Stimulated activated CD4-positive, alpha-beta T cell treated with anti-CD3 and anti-CD28 coated beads, Interleukin-12 subunit alpha, Interleukin-12 subunit beta, amount 100 ng/mL, for 4 hours (primary cell): Measurements from ENCODE around the gene HDDC2.

Experiments used
- DNase-seq: peaks from one replicate; pipeline ENCODE4 v3.0.0-alpha.2; 2020

HDDC2 gene, protein sequence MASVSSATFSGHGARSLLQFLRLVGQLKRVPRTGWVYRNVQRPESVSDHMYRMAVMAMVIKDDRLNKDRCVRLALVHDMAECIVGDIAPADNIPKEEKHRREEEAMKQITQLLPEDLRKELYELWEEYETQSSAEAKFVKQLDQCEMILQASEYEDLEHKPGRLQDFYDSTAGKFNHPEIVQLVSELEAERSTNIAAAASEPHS

GRCh38 chr6:125301435-125302391 is at the start of gene HDDC2:
TSS of gene HDDC2 (minus strand) at chr6:125301967. CDS start at chr6:125301932, 35 bp downstream.
- peak; percentile 60 for DNase-seq

DNA sequence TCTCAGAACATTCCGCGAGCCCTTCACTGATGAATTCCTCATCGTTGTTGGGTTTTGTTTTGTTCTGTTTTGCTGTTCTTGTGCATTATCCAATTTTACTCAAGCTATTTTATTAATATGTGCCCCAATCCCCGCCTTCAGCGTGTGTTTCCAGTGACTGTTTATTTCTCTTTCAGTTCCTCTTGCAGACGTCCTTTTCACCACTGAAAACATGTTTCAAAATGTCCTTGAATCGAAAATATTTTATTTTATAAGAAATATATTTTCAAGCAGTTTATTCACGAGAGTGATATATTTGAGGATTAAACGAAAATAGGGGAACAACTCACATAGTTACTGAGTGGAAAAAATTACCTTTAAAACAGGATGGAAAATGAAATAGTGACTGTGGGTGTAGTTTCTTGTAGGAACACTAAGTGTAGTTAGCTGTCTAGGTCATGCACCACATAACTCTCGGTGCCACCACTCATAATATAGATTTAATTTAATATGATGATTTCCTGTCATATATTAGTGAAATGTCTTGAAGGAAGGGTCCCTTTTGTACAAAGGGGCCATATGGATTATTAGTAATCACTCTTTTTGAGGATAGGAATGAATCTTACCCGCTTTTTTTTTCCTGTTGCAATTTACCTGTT is 45.3 kb upstream of the HDDC2 start:
- DNase-seq = no peak

DNA sequence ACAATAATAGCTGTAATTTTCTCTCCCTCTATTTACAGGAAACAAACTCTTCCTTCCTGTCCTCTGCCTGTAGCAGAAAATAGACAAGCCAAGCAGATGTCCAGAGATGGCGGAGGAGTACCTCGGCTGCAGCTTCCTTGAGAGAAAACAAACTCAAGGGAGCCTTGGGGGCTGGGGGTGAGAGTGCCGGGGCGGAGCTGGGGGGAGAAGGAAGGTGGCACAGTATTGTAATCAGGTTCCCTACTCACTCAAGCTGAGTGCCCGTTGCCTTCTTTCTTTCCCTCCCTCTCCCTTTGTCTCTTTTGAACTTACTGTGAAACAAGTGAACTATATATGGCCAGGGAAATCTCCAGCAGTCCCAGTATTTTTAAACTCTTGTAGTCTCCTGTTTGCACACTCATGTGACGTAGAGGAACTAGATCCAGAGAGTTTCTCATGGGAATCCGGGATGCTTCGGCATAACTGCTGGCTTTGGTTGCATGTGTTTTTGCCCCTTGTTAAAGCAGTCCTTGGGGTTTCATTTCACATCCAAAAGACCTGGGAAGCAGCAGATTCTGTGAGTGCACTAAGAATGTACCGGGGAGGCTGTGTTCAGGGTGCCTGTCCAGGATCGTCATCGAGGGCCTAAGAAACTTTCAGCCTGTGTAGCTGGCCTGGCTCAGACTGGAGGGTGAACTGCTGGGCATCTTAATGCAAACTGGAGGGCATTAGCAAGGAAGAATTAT is 44.6 kb upstream of the HDDC2 start:
- no peak for DNase-seq

GRCh38 chr6:125341460-125341859 is 39.7 kb upstream of the HDDC2 start:
- DNase-seq = no peak

GRCh38 chr6:125340991-125341390 is 39.2 kb upstream of the HDDC2 start:
- no peak for DNase-seq

GRCh38 chr6:125340175-125340835 is 38.5 kb upstream of the HDDC2 start:
- no peak for DNase-seq

- no peak for DNase-seq
These were observed 37.9 kb upstream of the HDDC2 start for GRCh38 chr6:125339653-125340052.

- DNase-seq = no peak
These were observed 36.6 kb upstream of the HDDC2 start for GRCh38 chr6:125338381-125338780.

- DNase-seq = no peak
These were observed 35.9 kb upstream of the HDDC2 start for GRCh38 chr6:125337706-125338105.

DNA sequence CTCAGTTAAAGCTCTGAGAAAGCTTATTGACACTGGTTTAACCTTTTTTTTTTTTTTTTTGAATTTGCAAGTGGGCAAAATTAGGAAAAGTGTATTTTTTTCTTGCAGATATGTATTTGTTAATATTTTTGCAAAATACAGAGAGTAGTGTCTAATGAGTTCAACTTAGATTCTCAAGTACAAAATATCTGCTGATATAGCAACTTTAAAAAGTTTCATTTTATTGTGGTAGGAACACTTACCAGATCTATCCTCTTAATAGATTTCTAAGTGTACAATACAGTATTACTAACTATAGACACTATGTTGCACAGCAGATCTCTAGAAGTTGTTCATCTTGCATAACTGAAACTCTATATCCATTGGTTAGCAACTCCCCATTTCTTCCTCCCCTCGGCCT is 30.9 kb upstream of the HDDC2 start:
- no peak for DNase-seq

DNA sequence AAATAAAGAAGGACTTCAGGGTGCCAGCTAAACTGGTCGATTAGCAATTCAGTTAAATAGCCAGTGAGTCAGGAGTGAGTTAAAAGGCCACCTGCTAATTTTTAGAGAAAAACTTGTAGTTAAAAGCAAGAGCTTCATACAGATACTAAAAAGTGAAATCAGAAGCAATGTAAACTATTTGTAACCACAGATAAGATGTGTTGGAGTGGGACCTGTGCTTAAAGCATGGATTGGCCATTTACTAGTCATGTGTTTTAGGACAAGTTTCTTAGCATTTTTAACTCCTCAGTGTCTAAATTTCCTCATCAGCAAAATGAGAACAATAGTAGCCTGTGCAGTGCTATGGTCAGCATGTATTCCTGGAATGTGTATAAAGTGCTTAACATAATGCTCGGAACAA is 23.8 kb upstream of the HDDC2 start:
- DNase-seq = no peak

DNA sequence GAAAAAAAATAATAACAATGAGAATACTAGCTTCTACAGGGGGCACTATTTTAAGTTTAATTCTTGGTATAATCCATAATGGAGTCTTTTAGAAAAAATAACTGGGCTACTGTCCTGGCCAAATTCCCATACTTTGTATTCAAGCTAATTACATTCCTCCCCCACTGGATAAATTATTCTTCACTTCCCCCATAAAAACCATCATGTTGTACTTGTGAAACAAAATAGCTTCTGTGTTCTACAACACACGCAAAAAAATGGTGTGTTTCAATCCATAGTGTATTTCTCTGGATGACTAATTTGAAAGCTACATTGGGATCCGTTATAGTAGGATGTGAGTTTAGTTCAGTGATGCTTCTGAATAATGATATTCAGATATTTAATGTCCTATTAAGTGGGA is 21.6 kb upstream of the HDDC2 start:
- DNase-seq = no peak

GRCh38 chr6:125316621-125317020 is 14.9 kb upstream of the HDDC2 start:
- DNase-seq = no peak

- no peak for DNase-seq
These were observed 13.8 kb upstream of the HDDC2 start for GRCh38 chr6:125315548-125315947.

DNA sequence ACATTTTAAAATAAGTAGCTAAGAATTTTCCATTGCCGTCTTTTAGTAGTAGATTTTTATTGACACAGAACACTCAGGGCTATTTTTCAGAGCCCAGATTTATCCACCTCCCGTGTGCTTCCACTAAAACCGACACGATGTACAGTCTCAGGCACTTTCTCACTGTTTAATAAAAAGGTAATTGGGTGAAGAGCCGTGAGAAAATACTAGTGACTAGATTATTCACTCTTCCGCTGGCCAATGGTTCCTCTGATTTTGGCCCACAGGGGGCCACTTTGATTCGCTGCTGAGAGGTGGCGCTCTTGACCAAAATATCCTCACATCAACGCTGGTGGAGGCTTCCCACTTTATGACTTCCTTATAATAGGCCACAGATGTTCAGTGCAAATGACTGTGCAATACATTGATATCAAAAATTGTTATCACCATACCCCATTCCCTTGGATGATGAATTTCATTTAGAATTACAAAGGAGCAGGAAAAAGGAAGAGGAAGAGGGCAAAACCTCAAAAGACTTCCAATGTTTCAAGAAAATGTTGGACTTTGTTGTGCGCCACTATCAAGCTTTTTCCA is 12.3 kb upstream of the HDDC2 start:
- peak; percentile 15 for DNase-seq

DNA sequence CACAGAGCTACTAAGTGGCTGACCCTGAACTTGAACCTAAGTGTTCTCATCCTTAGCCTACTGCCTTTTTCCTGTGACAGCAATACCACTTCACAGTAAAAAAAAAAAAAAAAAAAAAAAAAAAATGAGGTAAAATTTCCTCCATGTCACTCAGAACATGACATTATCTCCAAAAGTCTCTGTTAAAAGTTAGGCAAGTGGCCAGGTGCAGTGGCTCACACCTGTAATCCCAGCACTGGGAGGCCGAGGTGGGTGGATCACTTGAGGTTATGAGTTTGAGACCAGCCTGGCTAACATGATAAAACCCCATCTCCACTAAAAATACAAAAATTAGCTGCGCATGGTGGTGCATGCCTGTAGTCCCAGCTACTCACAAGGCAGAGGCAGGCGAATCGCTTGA is 11.2 kb upstream of the HDDC2 start:
- DNase-seq = no peak

DNA sequence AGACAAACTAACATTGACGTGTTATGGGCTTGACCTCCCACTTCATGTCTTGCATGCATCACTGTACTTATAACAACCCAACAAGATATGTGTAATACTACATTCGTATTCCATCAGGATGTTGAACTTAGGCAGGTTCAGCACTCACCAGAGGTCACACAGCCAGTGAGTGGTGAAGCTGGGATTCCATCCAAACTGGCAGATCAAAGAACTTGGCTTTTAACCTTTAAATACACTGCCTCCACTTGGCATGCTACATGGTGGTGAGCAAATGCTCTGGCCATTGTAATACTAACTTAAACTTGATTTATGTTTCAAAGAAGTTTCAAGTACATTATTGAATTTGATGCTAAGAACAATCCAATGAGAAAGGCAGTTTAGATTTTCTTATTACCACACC is 10.7 kb upstream of the HDDC2 start:
- DNase-seq = no peak

- no peak for DNase-seq
These were observed 9.4 kb upstream of the HDDC2 start for GRCh38 chr6:125310994-125311649.

GRCh38 chr6:125307964-125308615 is 6.3 kb upstream of the HDDC2 start:
- no peak for DNase-seq

DNA sequence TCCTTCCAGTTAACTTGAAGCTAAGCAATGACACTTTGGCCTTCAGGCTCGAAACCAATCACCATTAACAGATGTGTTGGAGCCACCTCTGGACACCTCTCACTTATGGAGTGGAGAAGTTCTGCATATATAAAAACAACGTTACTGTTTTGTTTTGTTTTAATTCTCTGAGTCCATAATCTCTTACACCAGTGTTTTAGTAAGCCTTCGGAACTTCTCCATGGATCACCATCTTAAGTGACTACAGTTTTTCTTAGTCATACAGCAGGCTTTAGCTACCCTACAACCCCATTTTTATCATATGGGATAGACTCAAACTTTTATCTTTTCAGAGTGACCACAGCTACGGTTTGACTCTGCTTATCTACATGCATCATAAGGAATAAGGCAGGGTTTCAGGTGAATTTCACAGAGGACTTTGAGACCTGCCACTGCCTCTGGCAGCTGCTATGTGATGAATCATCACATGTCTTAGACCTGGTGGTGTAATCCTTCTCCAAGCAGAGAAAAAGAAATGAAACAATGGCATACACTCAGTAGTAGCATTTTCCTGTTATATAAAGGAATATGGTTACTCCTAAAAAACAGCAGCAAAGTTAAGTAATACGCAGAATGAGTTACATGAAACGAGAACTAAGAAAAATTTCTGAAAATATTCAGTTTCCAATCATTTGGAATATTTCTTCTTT is 5.5 kb upstream of the HDDC2 start:
- no peak for DNase-seq

GRCh38 chr6:125306756-125307149 is 5.0 kb upstream of the HDDC2 start:
- DNase-seq = no peak
